Colonic mucosa (tissue), 4 donors: ENCODE data around the gene DAPP1. TPM values are rescaled to one million over a fixed set of nuclear protein-coding genes. Genes with fewer than 3 reads are reported as not detected.

ENCODE experiments used
- DNase-seq: peaks from one replicate; pipeline ENCODE4 v3.0.0-alpha.2; 2020
- H3K27ac ChIP-seq: fragments of 200-600 bp; one replicate; pipeline ENCODE4 v1.8.0; 2021
- H3K27me3 ChIP-seq: fragments of 200-600 bp; one replicate; pipeline ENCODE4 v1.8.0; 2021
- H3K36me3 ChIP-seq: fragments of 200-600 bp; one replicate; pipeline ENCODE4 v1.8.0; 2021
- H3K4me1 ChIP-seq: fragments of 200-600 bp; one replicate; pipeline ENCODE4 v1.8.0; 2021; ENCODE audit warnings: mild to moderate bottlenecking
- H3K4me3 ChIP-seq: fragments of 200-600 bp; one replicate; pipeline ENCODE4 v1.8.0; 2021
- H3K9ac ChIP-seq, 2 donors: one replicate each; pipeline ENCODE4 v1.7.0; 2013; ENCODE audit warnings: control low read depth in 2 of 2, low read depth in 2 of 2, low read length in 2 of 2
- H3K9me3 ChIP-seq: fragments of 200-600 bp; one replicate; pipeline ENCODE4 v1.8.0; 2021
- intact Hi-C: fragments of 100-400 bp; cut with DNase I; formaldehyde crosslinking; loops from one replicate; pipeline ENCODE4 v1.14.1; 2022
- total RNA-seq, 2 donors: library from RNA; stranded (reverse); fragmentation: NEBNext Ultra II Directional in 1 of 2; extraction: Animal tissue kit (Norgen Biotek cat#: 25700) in 1 of 2; gene quantifications; one replicate each; pipeline ENCODE4 v1.2.1, GENCODE V29; 2021
- TF ChIP-seq, protein P1 (sequence below): fragments of 200-600 bp; IDR thresholded peaks from one replicate; pipeline ENCODE4 v1.8.0; 2022; ENCODE audit warnings: antibody characterized with exemption, mild to moderate bottlenecking
- donor health status: healthy.
- donor health status: DM: no; HTN: no; CAD: no.
- donor health status: DM: no; HTN: no; CAD: no.

DAPP1 gene
- total RNA-seq, 2 donors from 2014 or later: 3.6 to 5.0 TPM

DNA sequence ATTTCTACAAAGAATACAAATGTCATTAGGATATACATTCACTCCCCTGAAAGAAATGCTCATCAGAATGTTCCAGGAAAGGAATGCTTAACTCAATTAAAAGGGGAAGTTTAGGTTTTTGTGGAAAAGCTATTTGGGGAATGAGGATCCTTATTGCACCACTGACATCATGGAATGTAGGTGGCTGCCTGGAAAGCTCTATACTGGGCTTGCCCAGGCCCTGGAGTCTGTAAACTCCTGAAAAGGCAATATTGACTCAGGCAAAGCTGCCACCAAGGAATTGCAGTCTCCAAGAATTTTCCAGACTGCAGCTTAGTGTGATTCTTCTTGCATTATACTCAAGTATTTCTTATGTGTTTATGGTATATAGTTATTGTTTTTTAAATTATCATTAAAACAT lies 15.7 kb downstream of the DAPP1 start:
- TF ChIP-seq, protein P1, sequence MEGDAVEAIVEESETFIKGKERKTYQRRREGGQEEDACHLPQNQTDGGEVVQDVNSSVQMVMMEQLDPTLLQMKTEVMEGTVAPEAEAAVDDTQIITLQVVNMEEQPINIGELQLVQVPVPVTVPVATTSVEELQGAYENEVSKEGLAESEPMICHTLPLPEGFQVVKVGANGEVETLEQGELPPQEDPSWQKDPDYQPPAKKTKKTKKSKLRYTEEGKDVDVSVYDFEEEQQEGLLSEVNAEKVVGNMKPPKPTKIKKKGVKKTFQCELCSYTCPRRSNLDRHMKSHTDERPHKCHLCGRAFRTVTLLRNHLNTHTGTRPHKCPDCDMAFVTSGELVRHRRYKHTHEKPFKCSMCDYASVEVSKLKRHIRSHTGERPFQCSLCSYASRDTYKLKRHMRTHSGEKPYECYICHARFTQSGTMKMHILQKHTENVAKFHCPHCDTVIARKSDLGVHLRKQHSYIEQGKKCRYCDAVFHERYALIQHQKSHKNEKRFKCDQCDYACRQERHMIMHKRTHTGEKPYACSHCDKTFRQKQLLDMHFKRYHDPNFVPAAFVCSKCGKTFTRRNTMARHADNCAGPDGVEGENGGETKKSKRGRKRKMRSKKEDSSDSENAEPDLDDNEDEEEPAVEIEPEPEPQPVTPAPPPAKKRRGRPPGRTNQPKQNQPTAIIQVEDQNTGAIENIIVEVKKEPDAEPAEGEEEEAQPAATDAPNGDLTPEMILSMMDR: no peak
- Histone ChIP-seq H3K27ac (no peak overlapping the region), H3K9ac (no peak overlapping the region), H3K27me3 (no peaks in the 10 kb centered on the region), H3K9me3 (no peaks in the 10 kb centered on the region), H3K4me3 (no peak overlapping the region), H3K36me3 (no peaks in the 10 kb centered on the region), H3K4me1 (no peaks in the 10 kb centered on the region)
- DNase-seq: peak; percentile 28
- intact Hi-C loops: no loop called here

DNA sequence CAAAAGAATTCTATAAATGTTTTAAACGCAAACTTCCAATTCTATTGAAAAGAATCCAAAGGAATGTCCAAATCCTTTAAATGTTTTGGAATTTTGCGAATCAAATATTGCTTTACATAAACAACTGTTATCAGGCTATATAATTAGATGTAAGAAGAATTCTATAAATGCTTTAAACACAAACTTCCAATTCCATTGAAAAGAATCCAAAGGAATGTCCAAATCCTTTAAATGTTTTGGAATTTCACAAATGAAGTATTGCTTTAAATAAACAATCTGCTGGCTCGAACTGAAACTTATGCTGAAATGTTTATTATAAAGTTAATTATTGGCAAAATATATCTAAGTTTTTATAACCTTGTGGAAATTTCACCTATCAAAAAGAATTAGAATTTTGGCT lies 16.1 kb downstream of the DAPP1 start:
- Histone ChIP-seq H3K9me3 (no peaks in the 10 kb centered on the region), H3K4me3 (no peak overlapping the region), H3K27ac (no peak overlapping the region), H3K36me3 (no peaks in the 10 kb centered on the region), H3K27me3 (no peaks in the 10 kb centered on the region), H3K9ac (no peak overlapping the region), H3K4me1 (no peaks in the 10 kb centered on the region)
- intact Hi-C loops: no loop called here
- DNase-seq: no peak
- TF ChIP-seq, protein P1: no peak

DNA sequence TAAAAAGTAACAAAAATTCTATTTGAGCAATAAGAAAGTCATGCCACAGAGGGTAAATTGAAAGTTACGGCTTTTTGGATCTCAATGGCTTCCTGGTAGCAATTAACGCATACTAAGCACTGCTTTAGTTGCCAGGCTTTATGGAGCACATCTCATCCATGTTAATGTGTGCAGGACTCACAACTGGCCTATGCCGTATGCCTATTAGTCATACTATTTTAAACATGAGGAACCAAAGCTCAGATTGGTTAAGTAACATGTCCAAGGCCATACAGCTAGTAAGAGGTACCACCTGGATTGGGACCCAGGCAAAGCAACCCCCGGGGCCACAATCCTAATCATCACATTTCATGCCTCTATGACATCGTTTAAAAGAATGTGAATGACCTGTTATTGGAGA lies 17.1 kb downstream of the DAPP1 start:
- H3K4me3 ChIP-seq: no peak overlapping the region
- no peaks in the 10 kb centered on the region for H3K4me1 ChIP-seq
- DNase-seq: no peak
- H3K9me3 ChIP-seq: no peaks in the 10 kb centered on the region
- H3K9ac ChIP-seq: no peak overlapping the region
- H3K27ac ChIP-seq: no peak overlapping the region
- TF ChIP-seq, protein P1: no peak
- no peaks in the 10 kb centered on the region for H3K27me3 ChIP-seq
- no peaks in the 10 kb centered on the region for H3K36me3 ChIP-seq
- intact Hi-C loops: no loop called here

DNA sequence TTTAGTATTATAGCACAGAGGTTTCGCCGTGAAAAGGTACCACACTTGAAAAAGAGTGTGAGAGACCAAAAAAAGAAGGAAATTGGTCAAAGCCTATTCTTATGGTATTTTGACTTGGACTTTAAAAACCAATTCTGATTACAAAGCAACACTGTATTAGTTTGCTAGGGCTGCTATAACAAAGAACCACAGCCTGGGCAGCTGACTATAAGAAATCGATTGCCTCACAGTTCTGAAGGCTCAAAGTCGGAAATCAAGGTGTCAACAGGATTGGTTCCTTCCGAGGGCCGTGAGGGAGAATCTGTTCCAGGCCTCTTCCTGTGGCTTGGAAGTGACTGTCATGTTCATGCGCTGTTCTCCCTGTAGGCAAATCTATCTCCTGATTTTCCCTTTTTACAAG lies 17.9 kb downstream of the DAPP1 start:
- Histone ChIP-seq H3K9ac (no peak overlapping the region), H3K4me1 (no peaks in the 10 kb centered on the region), H3K36me3 (no peaks in the 10 kb centered on the region), H3K27ac (no peak overlapping the region), H3K4me3 (no peak overlapping the region), H3K9me3 (no peaks in the 10 kb centered on the region), H3K27me3 (no peaks in the 10 kb centered on the region)
- no peak for DNase-seq
- TF ChIP-seq, protein P1: no peak
- intact Hi-C loops: no loop called here

DNA sequence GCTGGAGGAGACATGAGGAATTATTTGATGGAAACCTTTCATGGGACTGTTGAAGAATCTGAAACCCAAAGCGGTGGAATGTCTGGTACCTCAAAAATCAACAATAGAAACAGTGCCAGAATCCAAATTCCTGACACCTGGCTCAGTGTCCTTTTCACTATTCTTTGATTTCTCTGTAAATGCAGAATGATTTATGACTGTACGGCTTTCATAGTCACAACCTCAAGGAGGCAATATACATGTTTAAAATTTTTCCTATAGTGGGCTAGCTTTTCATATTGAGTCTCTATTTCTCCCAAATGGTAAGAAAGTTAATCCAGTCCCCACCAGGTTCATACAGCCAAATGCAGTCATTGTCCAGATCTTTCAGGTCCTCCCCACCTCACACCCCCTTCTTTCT lies 19.3 kb downstream of the DAPP1 start:
- Histone ChIP-seq H3K27ac (no peak overlapping the region), H3K9ac (no peak overlapping the region), H3K36me3 (no peaks in the 10 kb centered on the region), H3K9me3 (no peaks in the 10 kb centered on the region), H3K4me3 (no peak overlapping the region), H3K27me3 (no peaks in the 10 kb centered on the region), H3K4me1 (no peaks in the 10 kb centered on the region)
- DNase-seq: no peak
- TF ChIP-seq, protein P1: no peak
- intact Hi-C loops: no loop called here

DNA sequence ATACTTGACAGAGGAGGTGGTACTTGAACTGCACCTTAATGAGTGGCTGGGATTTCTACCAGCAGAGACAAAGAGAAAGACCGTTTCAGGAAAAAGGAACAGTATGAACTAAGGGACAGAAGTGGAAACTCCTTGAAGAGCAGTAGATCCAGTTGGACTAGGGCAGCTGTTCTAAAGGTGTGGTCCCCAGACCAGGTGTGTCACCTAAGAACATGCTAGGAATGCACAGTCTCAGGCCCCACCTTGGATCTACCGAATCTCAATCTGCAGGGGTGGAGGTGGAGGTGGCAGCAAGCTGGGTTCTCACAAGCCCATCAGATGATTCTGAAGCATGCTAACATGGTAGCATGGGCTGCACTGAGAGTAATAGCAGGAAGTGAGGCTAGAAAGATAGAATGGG lies 22.3 kb downstream of the DAPP1 start:
- intact Hi-C loops: no loop called here
- no peaks in the 10 kb centered on the region for H3K36me3 ChIP-seq
- TF ChIP-seq, protein P1: no peak
- no peak overlapping the region for H3K4me3 ChIP-seq
- no peak overlapping the region for H3K27ac ChIP-seq
- no peaks in the 10 kb centered on the region for H3K9me3 ChIP-seq
- no peaks in the 10 kb centered on the region for H3K4me1 ChIP-seq
- H3K9ac ChIP-seq: no peak overlapping the region
- DNase-seq: no peak
- H3K27me3 ChIP-seq: no peaks in the 10 kb centered on the region
